ENCODE data around the gene SMIM36.

SMIM36 gene

DNA sequence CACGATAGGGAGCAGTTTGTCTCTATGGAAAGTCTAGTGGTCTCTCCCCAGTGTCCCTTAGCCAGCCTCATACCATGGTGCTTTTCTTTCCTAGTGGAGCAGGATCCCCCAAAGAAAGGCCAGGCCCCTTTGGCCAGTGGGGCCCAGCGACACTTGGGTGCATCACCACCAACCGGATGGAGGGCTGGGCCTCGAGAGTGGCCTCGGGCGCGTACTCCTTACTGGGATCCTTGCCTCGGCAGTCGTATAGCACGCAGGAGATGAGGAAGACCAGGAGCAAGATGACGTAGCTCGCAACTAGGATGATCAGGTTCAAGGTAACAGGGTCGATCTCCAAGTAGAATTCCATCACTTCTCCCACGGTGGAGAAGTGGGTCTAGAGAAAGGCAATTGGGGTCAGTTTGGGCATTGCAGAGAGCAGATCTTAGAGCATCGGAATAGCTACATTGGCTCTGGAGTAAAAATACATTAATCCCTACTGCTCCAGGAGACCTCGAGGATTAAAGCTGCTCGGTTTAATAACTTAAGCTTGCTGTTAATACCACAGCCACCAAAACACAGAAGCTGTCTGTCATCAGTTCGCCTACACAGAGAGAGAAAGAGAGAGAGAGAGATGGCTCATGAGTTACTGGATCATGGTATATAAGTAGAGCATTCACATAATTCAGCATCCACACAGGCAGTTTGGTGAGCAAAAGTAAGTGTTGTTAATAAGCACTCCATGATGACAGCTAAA lies at the start of gene SMIM36:
SMIM36 (minus strand) TSS at position 467 of the 736 bp plus-strand sequence.
- no peak within 1 kb of the TSS for H3K4me3 ChIP-seq (ENCODE audit: low read length)
- no peak within 1 kb of the TSS for H3K9ac ChIP-seq (ENCODE audit: low read length)
- H3K27ac ChIP-seq (ENCODE audit: low read length) = no peak within 1 kb of the TSS
- H3K4me1 ChIP-seq (ENCODE audit: control insufficient read depth, low read depth, low read length) = peaks cover 11% of the 10 kb centered on the region
- H3K27me3 ChIP-seq (ENCODE audit: control insufficient read depth, insufficient read depth, low read length) = no peaks in the 10 kb centered on the region
- H3K36me3 ChIP-seq (ENCODE audit: control insufficient read depth, low read depth, low read length) = no peaks in the 10 kb centered on the region
- no peaks in the 10 kb centered on the region for H3K9me3 ChIP-seq (ENCODE audit: control insufficient read depth, low read depth, low read length)

DNA sequence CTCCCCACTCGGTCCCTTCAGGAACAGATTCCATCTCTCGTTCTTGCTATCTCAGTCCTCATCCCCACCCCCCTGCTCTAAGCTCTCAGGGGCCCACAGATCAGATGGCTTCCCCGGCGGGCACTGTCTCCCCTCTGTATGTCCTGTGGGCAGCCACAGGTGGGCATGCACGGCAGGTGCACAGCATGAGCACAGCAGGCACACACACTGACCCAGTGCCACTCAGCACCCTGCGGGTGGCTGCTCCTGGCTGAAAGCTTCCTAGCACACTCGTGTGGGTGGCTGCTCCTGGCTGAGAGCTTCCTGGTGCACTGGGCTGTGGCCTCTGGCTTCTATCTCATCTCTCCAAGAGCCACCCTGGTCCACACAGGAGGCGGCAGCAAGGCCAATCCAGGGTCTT lies 44.5 kb upstream of the SMIM36 start:
- Histone ChIP-seq H3K9ac (ENCODE audit: low read length) (no peak overlapping the region), H3K4me1 (ENCODE audit: control insufficient read depth, low read depth, low read length) (peaks cover 6% of the 10 kb centered on the region), H3K9me3 (ENCODE audit: control insufficient read depth, low read depth, low read length) (no peaks in the 10 kb centered on the region), H3K27ac (ENCODE audit: low read length) (no peak overlapping the region), H3K4me3 (ENCODE audit: low read length) (no peak overlapping the region), H3K36me3 (ENCODE audit: control insufficient read depth, low read depth, low read length) (no peaks in the 10 kb centered on the region), H3K27me3 (ENCODE audit: control insufficient read depth, insufficient read depth, low read length) (no peaks in the 10 kb centered on the region)

DNA sequence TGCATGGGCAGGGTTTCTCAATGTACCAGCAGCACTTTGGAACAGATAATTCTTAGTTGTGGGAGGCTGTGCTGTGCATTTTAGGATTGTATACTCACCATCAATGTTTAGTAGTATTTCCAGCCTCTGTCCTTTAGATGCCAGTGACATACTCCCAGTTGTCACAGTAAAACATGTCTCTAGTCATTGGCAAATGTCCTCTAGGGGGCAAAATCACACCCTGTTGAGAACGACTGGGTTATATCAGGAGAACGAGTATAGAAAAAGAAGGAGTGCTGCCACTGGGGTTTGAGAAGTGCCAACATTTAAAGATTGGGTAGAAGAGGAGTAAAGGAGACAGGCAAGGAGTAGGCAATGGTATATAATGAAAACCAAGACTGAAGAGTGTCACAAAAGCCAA lies 37.9 kb upstream of the SMIM36 start:
- Histone ChIP-seq H3K27ac (ENCODE audit: low read length) (no peak overlapping the region), H3K9me3 (ENCODE audit: control insufficient read depth, low read depth, low read length) (no peaks in the 10 kb centered on the region), H3K9ac (ENCODE audit: low read length) (no peak overlapping the region), H3K4me1 (ENCODE audit: control insufficient read depth, low read depth, low read length) (peaks cover 6% of the 10 kb centered on the region), H3K36me3 (ENCODE audit: control insufficient read depth, low read depth, low read length) (no peaks in the 10 kb centered on the region), H3K27me3 (ENCODE audit: control insufficient read depth, insufficient read depth, low read length) (no peaks in the 10 kb centered on the region), H3K4me3 (ENCODE audit: low read length) (no peak overlapping the region)

DNA sequence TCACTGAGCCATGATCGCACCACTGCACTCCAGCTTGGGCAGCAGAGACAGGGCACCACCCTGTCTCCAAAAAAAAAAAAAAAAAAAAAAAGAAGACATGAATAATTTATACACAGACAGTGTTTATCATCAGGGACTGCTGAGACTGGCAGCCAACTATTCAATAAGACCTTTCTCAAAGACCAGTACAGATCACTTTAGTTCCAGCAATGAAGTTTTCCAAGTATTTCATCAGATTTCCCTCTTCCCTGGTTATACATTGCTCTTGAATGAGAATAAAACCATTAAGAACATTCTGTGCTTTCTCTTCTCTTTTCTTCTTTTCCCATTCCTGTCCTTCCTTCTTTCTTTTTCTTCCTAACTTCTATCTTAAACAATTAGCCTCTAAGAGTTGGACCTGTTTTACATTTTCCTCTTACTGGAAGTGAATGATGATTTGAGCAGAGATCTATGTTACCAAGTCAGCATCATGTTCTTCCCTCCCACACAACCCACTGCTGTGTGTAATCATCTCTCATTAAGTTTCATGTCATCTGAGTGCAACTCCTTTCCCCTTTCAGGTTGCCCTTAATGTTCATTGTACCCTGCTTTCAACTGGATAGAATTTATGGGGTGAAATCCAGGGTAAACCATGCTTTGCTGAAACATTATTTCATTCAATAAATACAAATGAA lies 35.9 kb upstream of the SMIM36 start:
- H3K27ac ChIP-seq (ENCODE audit: low read length) = no peak overlapping the region

DNA sequence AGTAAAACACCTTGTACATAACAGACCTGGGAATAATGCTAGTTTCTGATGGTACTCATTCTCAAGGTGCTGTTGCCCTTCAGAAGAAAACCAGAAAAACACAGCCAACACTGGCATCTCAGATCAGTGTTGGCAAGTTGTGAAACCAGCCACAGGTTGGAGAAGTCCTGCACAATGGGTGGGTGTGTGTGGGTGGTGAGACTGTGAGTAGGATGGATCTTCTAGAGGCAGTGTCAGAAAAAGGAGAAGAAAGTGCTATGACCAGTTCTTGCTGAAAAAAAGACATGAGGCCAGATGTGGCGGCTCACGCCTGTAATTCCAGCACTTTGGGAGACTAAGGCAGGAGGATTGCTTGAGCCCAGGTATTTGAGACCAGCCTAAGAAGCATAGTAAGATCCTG lies 35.2 kb upstream of the SMIM36 start:
- H3K9me3 ChIP-seq (ENCODE audit: control insufficient read depth, low read depth, low read length) = no peaks in the 10 kb centered on the region
- H3K9ac ChIP-seq (ENCODE audit: low read length) = no peak overlapping the region
- no peaks in the 10 kb centered on the region for H3K36me3 ChIP-seq (ENCODE audit: control insufficient read depth, low read depth, low read length)
- peaks cover 4% of the 10 kb centered on the region for H3K4me1 ChIP-seq (ENCODE audit: control insufficient read depth, low read depth, low read length)
- no peak overlapping the region for H3K27ac ChIP-seq (ENCODE audit: low read length)
- no peaks in the 10 kb centered on the region for H3K27me3 ChIP-seq (ENCODE audit: control insufficient read depth, insufficient read depth, low read length)
- H3K4me3 ChIP-seq (ENCODE audit: low read length) = no peak overlapping the region

More for the DNA sequence above, 35.9 kb upstream of the SMIM36 start:
- Histone ChIP-seq H3K36me3 (ENCODE audit: control insufficient read depth, low read depth, low read length) (no peaks in the 10 kb centered on the region), H3K27me3 (ENCODE audit: control insufficient read depth, insufficient read depth, low read length) (no peaks in the 10 kb centered on the region), H3K9me3 (ENCODE audit: control insufficient read depth, low read depth, low read length) (no peaks in the 10 kb centered on the region), H3K4me3 (ENCODE audit: low read length) (no peak overlapping the region), H3K4me1 (ENCODE audit: control insufficient read depth, low read depth, low read length) (peaks cover 6% of the 10 kb centered on the region), H3K9ac (ENCODE audit: low read length) (no peak overlapping the region)

DNA sequence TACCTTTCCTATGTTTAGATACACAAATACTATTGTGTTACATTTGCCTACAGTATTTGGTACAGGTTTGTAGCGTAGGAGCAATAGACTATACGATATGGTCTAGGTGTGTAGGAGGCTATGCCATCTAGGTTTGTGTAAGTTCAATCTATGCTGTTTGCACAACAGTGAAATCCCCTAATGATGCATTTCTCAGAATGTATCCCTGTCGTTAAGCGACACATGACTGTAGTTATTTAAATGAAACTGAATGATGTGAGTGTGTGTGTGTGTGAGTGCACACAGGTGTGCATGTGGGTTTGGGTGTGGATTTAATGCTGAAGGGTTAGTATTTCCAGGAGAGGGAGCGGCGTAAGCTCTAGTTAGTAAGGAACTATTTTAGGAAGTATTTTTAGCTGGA lies 34.6 kb upstream of the SMIM36 start:
- no peaks in the 10 kb centered on the region for H3K9me3 ChIP-seq (ENCODE audit: control insufficient read depth, low read depth, low read length)
- no peaks in the 10 kb centered on the region for H3K36me3 ChIP-seq (ENCODE audit: control insufficient read depth, low read depth, low read length)
- no peaks in the 10 kb centered on the region for H3K4me1 ChIP-seq (ENCODE audit: control insufficient read depth, low read depth, low read length)
- H3K9ac ChIP-seq (ENCODE audit: low read length) = no peak overlapping the region
- H3K27me3 ChIP-seq (ENCODE audit: control insufficient read depth, insufficient read depth, low read length) = no peaks in the 10 kb centered on the region
- H3K27ac ChIP-seq (ENCODE audit: low read length) = no peak overlapping the region
- H3K4me3 ChIP-seq (ENCODE audit: low read length) = no peak overlapping the region

DNA sequence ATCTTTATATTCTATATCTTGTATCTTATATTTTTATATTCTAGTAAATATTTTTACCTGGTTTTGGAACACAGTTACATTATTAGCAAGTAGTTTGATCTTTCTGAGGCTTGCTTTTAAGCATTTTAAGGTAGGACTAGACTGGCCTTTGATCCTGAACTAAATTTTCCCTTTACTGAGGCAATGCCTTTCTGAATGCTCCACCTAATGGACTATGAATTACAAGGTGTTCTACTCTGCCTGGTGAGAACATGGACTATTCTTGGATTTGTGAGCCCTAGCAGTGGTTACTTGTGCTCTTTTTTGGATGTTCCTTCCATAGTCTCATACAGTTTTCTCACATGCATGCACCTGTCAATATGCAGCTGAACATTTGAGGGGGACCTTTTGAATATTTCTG lies 32.5 kb upstream of the SMIM36 start:
- no peak overlapping the region for H3K9ac ChIP-seq (ENCODE audit: low read length)
- H3K27ac ChIP-seq (ENCODE audit: low read length) = no peak overlapping the region
- H3K36me3 ChIP-seq (ENCODE audit: control insufficient read depth, low read depth, low read length) = no peaks in the 10 kb centered on the region
- H3K4me3 ChIP-seq (ENCODE audit: low read length) = no peak overlapping the region
- H3K27me3 ChIP-seq (ENCODE audit: control insufficient read depth, insufficient read depth, low read length) = no peaks in the 10 kb centered on the region
- H3K9me3 ChIP-seq (ENCODE audit: control insufficient read depth, low read depth, low read length) = no peaks in the 10 kb centered on the region
- no peaks in the 10 kb centered on the region for H3K4me1 ChIP-seq (ENCODE audit: control insufficient read depth, low read depth, low read length)

DNA sequence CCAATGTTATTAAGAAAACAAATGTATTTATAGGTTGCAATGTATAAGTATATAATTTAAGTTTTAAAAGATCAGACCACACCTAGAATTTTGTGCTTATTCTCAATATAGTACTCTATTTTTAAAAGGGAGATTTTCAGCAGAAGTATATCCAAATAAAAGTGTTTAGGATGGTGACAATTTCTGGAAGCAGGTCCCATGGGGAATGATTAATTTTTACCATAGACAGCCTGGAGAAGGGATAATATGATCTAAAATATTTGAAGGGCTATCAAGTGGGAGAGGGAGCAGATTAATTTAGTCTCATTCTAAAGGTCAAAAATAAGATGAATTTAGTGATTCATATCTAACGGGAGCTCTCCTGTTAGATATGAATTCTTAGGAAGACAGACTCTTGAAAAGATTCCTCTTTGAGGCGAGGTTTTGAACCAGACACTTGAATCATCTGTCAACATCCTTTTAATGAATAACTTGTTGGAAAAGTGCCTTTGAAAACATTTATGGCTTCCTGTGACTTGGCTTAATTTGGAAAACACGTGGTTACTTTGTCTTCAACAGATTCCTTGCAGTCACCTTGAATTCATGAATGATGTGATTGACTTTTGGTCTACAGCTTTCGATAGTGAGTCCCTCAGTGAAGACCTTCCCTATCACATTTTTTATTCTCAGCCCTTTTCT lies 29.3 kb upstream of the SMIM36 start:
- Histone ChIP-seq H3K9me3 (ENCODE audit: control insufficient read depth, low read depth, low read length) (no peaks in the 10 kb centered on the region), H3K36me3 (ENCODE audit: control insufficient read depth, low read depth, low read length) (no peaks in the 10 kb centered on the region), H3K4me1 (ENCODE audit: control insufficient read depth, low read depth, low read length) (no peaks in the 10 kb centered on the region), H3K4me3 (ENCODE audit: low read length) (no peak overlapping the region), H3K9ac (ENCODE audit: low read length) (no peak overlapping the region), H3K27ac (ENCODE audit: low read length) (no peak overlapping the region), H3K27me3 (ENCODE audit: control insufficient read depth, insufficient read depth, low read length) (no peaks in the 10 kb centered on the region)

DNA sequence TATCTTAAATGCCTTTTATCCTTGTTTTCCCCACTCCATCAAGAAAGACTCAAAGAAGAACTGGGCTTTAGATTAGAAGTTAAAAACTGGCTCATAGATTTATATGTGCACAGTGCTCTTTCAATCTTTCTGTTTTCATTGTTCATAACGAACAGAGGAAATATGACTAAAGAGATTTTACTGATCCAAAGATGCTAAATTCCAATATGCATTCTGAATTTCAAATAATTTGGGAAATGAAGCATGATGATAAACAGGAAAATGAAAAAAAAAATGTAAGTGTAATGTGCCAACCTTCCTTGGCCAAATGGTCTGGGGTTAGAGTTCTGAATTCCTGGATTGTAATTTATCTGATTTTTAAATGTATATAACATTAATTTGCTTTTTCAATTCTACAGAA lies 25.0 kb upstream of the SMIM36 start:
- Histone ChIP-seq H3K27me3 (ENCODE audit: control insufficient read depth, insufficient read depth, low read length) (no peaks in the 10 kb centered on the region), H3K9ac (ENCODE audit: low read length) (no peak overlapping the region), H3K4me3 (ENCODE audit: low read length) (no peak overlapping the region), H3K4me1 (ENCODE audit: control insufficient read depth, low read depth, low read length) (no peaks in the 10 kb centered on the region), H3K9me3 (ENCODE audit: control insufficient read depth, low read depth, low read length) (no peaks in the 10 kb centered on the region), H3K27ac (ENCODE audit: low read length) (no peak overlapping the region), H3K36me3 (ENCODE audit: control insufficient read depth, low read depth, low read length) (no peaks in the 10 kb centered on the region)

DNA sequence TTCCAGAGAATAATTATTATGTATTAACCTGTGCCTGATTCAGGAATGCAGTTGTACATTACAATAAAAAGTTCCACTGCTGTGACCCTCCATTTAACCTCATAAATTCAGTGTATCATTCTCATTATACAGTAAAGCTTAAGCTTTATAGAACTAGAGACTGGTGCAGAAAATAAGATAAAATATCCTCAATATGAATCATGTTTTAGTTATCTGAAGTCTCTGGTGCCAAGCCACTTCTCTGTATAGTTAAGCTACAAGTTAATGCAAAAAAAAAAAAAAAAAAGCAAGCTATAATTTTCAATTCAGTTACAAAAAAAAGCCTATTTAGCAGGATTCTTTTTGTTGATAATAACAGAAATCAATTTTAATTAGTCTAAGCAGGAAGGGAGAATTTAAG lies 22.4 kb upstream of the SMIM36 start:
- Histone ChIP-seq H3K36me3 (ENCODE audit: control insufficient read depth, low read depth, low read length) (no peaks in the 10 kb centered on the region), H3K27ac (ENCODE audit: low read length) (no peak overlapping the region), H3K4me1 (ENCODE audit: control insufficient read depth, low read depth, low read length) (no peaks in the 10 kb centered on the region), H3K9me3 (ENCODE audit: control insufficient read depth, low read depth, low read length) (no peaks in the 10 kb centered on the region), H3K27me3 (ENCODE audit: control insufficient read depth, insufficient read depth, low read length) (no peaks in the 10 kb centered on the region), H3K4me3 (ENCODE audit: low read length) (no peak overlapping the region), H3K9ac (ENCODE audit: low read length) (no peak overlapping the region)

DNA sequence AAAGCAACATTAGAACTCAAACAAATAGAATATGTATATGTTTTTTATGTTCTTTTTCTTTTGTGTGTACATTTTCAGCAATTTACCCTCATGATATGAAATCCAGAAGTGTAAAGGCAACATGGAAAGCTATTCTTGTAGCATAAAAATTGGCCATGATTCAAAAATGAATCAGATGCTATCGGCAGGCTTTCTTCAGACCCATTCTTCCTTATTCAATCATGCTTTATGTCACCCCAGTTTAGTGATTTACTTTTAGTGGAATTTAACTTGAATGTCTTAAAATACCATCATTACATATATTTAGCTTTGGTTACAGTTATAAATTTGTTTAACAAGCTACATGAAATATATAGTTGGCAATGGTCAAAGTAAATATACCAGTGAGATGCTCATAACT lies 21.4 kb upstream of the SMIM36 start:
- H3K27ac ChIP-seq (ENCODE audit: low read length) = no peak overlapping the region
- H3K9me3 ChIP-seq (ENCODE audit: control insufficient read depth, low read depth, low read length) = no peaks in the 10 kb centered on the region
- H3K4me1 ChIP-seq (ENCODE audit: control insufficient read depth, low read depth, low read length) = no peaks in the 10 kb centered on the region
- no peak overlapping the region for H3K4me3 ChIP-seq (ENCODE audit: low read length)
- H3K9ac ChIP-seq (ENCODE audit: low read length) = no peak overlapping the region
- H3K36me3 ChIP-seq (ENCODE audit: control insufficient read depth, low read depth, low read length) = no peaks in the 10 kb centered on the region
- no peaks in the 10 kb centered on the region for H3K27me3 ChIP-seq (ENCODE audit: control insufficient read depth, insufficient read depth, low read length)
